ENCODE results near the gene CHRNA5. TPM values are rescaled to one million over a fixed set of nuclear protein-coding genes. Genes with fewer than 3 reads are reported as not detected.

Gene CHRNA5
- total and polyA plus RNA-seq, 7 experiments from 2014 or later = 0.10 to 3.4 (median 0.62) TPM; not detected in 2

GRCh38 chr15:78620021-78620526, 54.8 kb downstream of the CHRNA5 start:
- H3K9me3 ChIP-seq (ENCODE audit: control insufficient read depth in 2 of 3, low read length in 3 of 3) = no peaks in the 10 kb centered on the region
- ATAC-seq (no peak), DNase-seq (no peak)
- no peak overlapping the region for H3K27ac ChIP-seq (ENCODE audit: low read depth, low read length)
- no peak overlapping the region for H3K27ac Mint-ChIP-seq
- POLR2A ChIA-PET = no interaction called here
- peak overlapping the region in 7 of 10 donors; percentile 13 to 63 (median 29) for H3K4me3 Mint-ChIP-seq
- H3K9me3 Mint-ChIP-seq = peaks cover 0 to 4% (median 0%) of the 10 kb centered on the region in 11 donors
- intact Hi-C loops (cut with micrococcal nuclease) = no loop called here
- H3K4me1 ChIP-seq (ENCODE audit: control insufficient read depth in 2 of 2, insufficient read depth in 2 of 2, low read length in 2 of 2) = no peaks in the 10 kb centered on the region
- H3K36me3 Mint-ChIP-seq = no peaks in the 10 kb centered on the region
- H3K4me3 ChIP-seq (ENCODE audit: low read length) = no peak overlapping the region
- peaks cover 0 to 8% of the 10 kb centered on the region in 2 donors for H3K27me3 ChIP-seq (ENCODE audit: control insufficient read depth in 2 of 2, insufficient read depth in 2 of 2, low read length in 2 of 2)
- H3K4me1 Mint-ChIP-seq = peaks cover 5 to 21% (median 10%) of the 10 kb centered on the region in 7 donors
- H3K27me3 Mint-ChIP-seq = peaks cover 42 to 64% (median 49%) of the 10 kb centered on the region in 5 donors
- H3K36me3 ChIP-seq (ENCODE audit: control insufficient read depth in 2 of 3, insufficient read depth in 3 of 3, low read length in 3 of 3) = no peaks in the 10 kb centered on the region
- CTCF ChIA-PET = interaction anchor here (1.0 kb wide), 1 partner anchor 187 kb away, joined by 3 read pairs; no protein-coding TSS in a partner anchor

- Histone ChIP-seq H3K36me3 (ENCODE audit: control insufficient read depth in 2 of 3, insufficient read depth in 3 of 3, low read length in 3 of 3) (no peaks in the 10 kb centered on the region), H3K27ac (ENCODE audit: low read depth, low read length) (no peak within 1 kb of the TSS), H3K9me3 (ENCODE audit: control insufficient read depth in 2 of 3, low read length in 3 of 3) (no peaks in the 10 kb centered on the region), H3K27me3 (ENCODE audit: control insufficient read depth in 2 of 2, insufficient read depth in 2 of 2, low read length in 2 of 2) (peaks cover 0 to 8% of the 10 kb centered on the region in 2 donors), H3K4me1 (ENCODE audit: control insufficient read depth in 2 of 2, insufficient read depth in 2 of 2, low read length in 2 of 2) (no peaks in the 10 kb centered on the region), H3K4me3 (ENCODE audit: low read length) (no peak within 1 kb of the TSS)
- peaks cover 42 to 64% (median 49%) of the 10 kb centered on the region in 5 donors for H3K27me3 Mint-ChIP-seq
- peaks cover 0 to 4% (median 0%) of the 10 kb centered on the region in 11 donors for H3K9me3 Mint-ChIP-seq
- H3K4me3 Mint-ChIP-seq = peak within 1 kb of the TSS in 9 of 10 donors; percentile 17 to 74 (median 48)
- ATAC-seq (no peak), DNase-seq (no peak)
- intact Hi-C loops (cut with micrococcal nuclease) = no loop called here
- peaks cover 5 to 21% (median 10%) of the 10 kb centered on the region in 7 donors for H3K4me1 Mint-ChIP-seq
- H3K27ac Mint-ChIP-seq = no peak within 1 kb of the TSS
- no peaks in the 10 kb centered on the region for H3K36me3 Mint-ChIP-seq
- ChIA-PET CTCF (interaction anchor here (0.7 to 0.8 kb wide), 3 partner anchors 564 to 1528 kb away, joined by 3 to 4 read pairs (median 3); no protein-coding TSS in a partner anchor), POLR2A (no interaction called here)
Measured at GRCh38 chr15:78620527-78621421, 55.5 kb downstream of the CHRNA5 start, which contains the start of gene CHRNA3. Gene CHRNA3 (minus strand): TSS chr15:78620996. CDS start chr15:78620794, 202 bp downstream.

- intact Hi-C loops (cut with micrococcal nuclease) = no loop called here
- ChIA-PET CTCF (interaction anchor here (0.8 kb wide), 1 partner anchor 563 kb away, joined by 4 read pairs; no protein-coding TSS in a partner anchor), POLR2A (no interaction called here)
- peaks cover 0 to 4% (median 0%) of the 10 kb centered on the region in 11 donors for H3K9me3 Mint-ChIP-seq
- H3K4me3 Mint-ChIP-seq = peak overlapping the region in 5 of 10 donors; percentile 21 to 71 (median 55)
- Histone ChIP-seq H3K36me3 (ENCODE audit: control insufficient read depth in 2 of 3, insufficient read depth in 3 of 3, low read length in 3 of 3) (no peaks in the 10 kb centered on the region), H3K27ac (ENCODE audit: low read depth, low read length) (no peak overlapping the region), H3K27me3 (ENCODE audit: control insufficient read depth in 2 of 2, insufficient read depth in 2 of 2, low read length in 2 of 2) (peaks cover 0 to 8% of the 10 kb centered on the region in 2 donors), H3K9me3 (ENCODE audit: control insufficient read depth in 2 of 3, low read length in 3 of 3) (no peaks in the 10 kb centered on the region), H3K4me3 (ENCODE audit: low read length) (no peak overlapping the region), H3K4me1 (ENCODE audit: control insufficient read depth in 2 of 2, insufficient read depth in 2 of 2, low read length in 2 of 2) (no peaks in the 10 kb centered on the region)
- no peak overlapping the region for H3K27ac Mint-ChIP-seq
- peaks cover 5 to 21% (median 10%) of the 10 kb centered on the region in 7 donors for H3K4me1 Mint-ChIP-seq
- DNase-seq = no peak
- H3K27me3 Mint-ChIP-seq = peaks cover 42 to 65% (median 57%) of the 10 kb centered on the region in 5 donors
- no peaks in the 10 kb centered on the region for H3K36me3 Mint-ChIP-seq
- no peak for ATAC-seq
Measured at GRCh38 chr15:78621810-78622402, 56.6 kb downstream of the CHRNA5 start.

GRCh38 chr15:78623786-78624497, 58.6 kb downstream of the CHRNA5 start:
- H3K36me3 Mint-ChIP-seq = no peaks in the 10 kb centered on the region
- H3K27me3 Mint-ChIP-seq = peaks cover 36 to 64% (median 54%) of the 10 kb centered on the region in 5 donors
- Histone ChIP-seq H3K4me3 (ENCODE audit: low read length) (no peak overlapping the region), H3K36me3 (ENCODE audit: control insufficient read depth in 2 of 3, insufficient read depth in 3 of 3, low read length in 3 of 3) (no peaks in the 10 kb centered on the region), H3K27ac (ENCODE audit: low read depth, low read length) (no peak overlapping the region), H3K4me1 (ENCODE audit: control insufficient read depth in 2 of 2, insufficient read depth in 2 of 2, low read length in 2 of 2) (no peaks in the 10 kb centered on the region), H3K9me3 (ENCODE audit: control insufficient read depth in 2 of 3, low read length in 3 of 3) (no peaks in the 10 kb centered on the region), H3K27me3 (ENCODE audit: control insufficient read depth in 2 of 2, insufficient read depth in 2 of 2, low read length in 2 of 2) (peaks cover 0 to 3% of the 10 kb centered on the region in 2 donors)
- intact Hi-C loops (cut with micrococcal nuclease) = no loop called here
- H3K27ac Mint-ChIP-seq = no peak overlapping the region
- ATAC-seq = no peak
- CTCF ChIA-PET = no interaction called here
- no peak overlapping the region for H3K4me3 Mint-ChIP-seq
- DNase-seq = no peak
- POLR2A ChIA-PET = no interaction called here
- H3K9me3 Mint-ChIP-seq = no peaks in the 10 kb centered on the region
- H3K4me1 Mint-ChIP-seq = peaks cover 5 to 15% (median 8%) of the 10 kb centered on the region in 7 donors

- no peak overlapping the region for H3K4me3 Mint-ChIP-seq
- H3K27ac Mint-ChIP-seq = no peak overlapping the region
- DNase-seq (no peak), ATAC-seq (no peak)
- intact Hi-C loops (cut with micrococcal nuclease) = no loop called here
- H3K36me3 Mint-ChIP-seq = no peaks in the 10 kb centered on the region
- Histone ChIP-seq H3K4me1 (ENCODE audit: control insufficient read depth in 2 of 2, insufficient read depth in 2 of 2, low read length in 2 of 2) (no peaks in the 10 kb centered on the region), H3K27me3 (ENCODE audit: control insufficient read depth in 2 of 2, insufficient read depth in 2 of 2, low read length in 2 of 2) (no peaks in the 10 kb centered on the region), H3K4me3 (ENCODE audit: low read length) (no peak overlapping the region), H3K27ac (ENCODE audit: low read depth, low read length) (no peak overlapping the region), H3K36me3 (ENCODE audit: control insufficient read depth in 2 of 3, insufficient read depth in 3 of 3, low read length in 3 of 3) (no peaks in the 10 kb centered on the region), H3K9me3 (ENCODE audit: control insufficient read depth in 2 of 3, low read length in 3 of 3) (no peaks in the 10 kb centered on the region)
- H3K4me1 Mint-ChIP-seq = peaks cover 0 to 13% (median 8%) of the 10 kb centered on the region in 7 donors
- ChIA-PET CTCF (no interaction called here), POLR2A (no interaction called here)
- peaks cover 27 to 58% (median 49%) of the 10 kb centered on the region in 5 donors for H3K27me3 Mint-ChIP-seq
- H3K9me3 Mint-ChIP-seq = no peaks in the 10 kb centered on the region
Measured at GRCh38 chr15:78624651-78625590, 59.6 kb downstream of the CHRNA5 start.

Data from naive thymus-derived CD4-positive, alpha-beta T cell (primary cell).